Dedifferentiated amniotic fluid mesenchymal stem cell (primary cell): ENCODE results near the gene MAP3K20.
"Not testable (repeated sequence)": the region's sequence is repeated elsewhere in the genome, so short reads cannot be mapped to it uniquely, and the experiment has no call there.

ENCODE experiments used
- DNase-seq: peaks from one replicate; pipeline ENCODE4 v3.0.0-alpha.2; 2016; ENCODE audit errors: extremely low spot score

MAP3K20 gene

GRCh38 chr2:173122936-173123335, 47.3 kb downstream of the MAP3K20 start:
- DNase-seq, result no peak

GRCh38 chr2:173124441-173124840, 48.8 kb downstream of the MAP3K20 start:
- DNase-seq, result no peak

- no peak for DNase-seq
Observed at GRCh38 chr2:173126819-173127218, 51.2 kb downstream of the MAP3K20 start.

GRCh38 chr2:173128132-173128531, 52.5 kb downstream of the MAP3K20 start:
- not testable (repeated sequence) for DNase-seq

GRCh38 chr2:173130496-173131465, 55.1 kb downstream of the MAP3K20 start:
- DNase-seq, result no peak

- no peak for DNase-seq
Observed at GRCh38 chr2:173132531-173132930, 56.9 kb downstream of the MAP3K20 start.

GRCh38 chr2:173134703-173135102, 59.1 kb downstream of the MAP3K20 start:
- DNase-seq, result no peak

- no peak for DNase-seq
Observed at GRCh38 chr2:173136067-173136466, 60.4 kb downstream of the MAP3K20 start.

GRCh38 chr2:173136599-173136998, 61.0 kb downstream of the MAP3K20 start:
- DNase-seq, result no peak

GRCh38 chr2:173137610-173138009, 62.0 kb downstream of the MAP3K20 start:
- no peak for DNase-seq

GRCh38 chr2:173138962-173139361, 63.3 kb downstream of the MAP3K20 start:
- no peak for DNase-seq

GRCh38 chr2:173141666-173142065, 66.0 kb downstream of the MAP3K20 start:
- DNase-seq, result no peak

- DNase-seq, result no peak
Observed at GRCh38 chr2:173145454-173145853, 69.8 kb downstream of the MAP3K20 start.

GRCh38 chr2:173146590-173146989, 70.9 kb downstream of the MAP3K20 start:
- no peak for DNase-seq

- no peak for DNase-seq
Observed at GRCh38 chr2:173148520-173148919, 72.9 kb downstream of the MAP3K20 start.

- no peak for DNase-seq
Observed at GRCh38 chr2:173149491-173149890, 73.8 kb downstream of the MAP3K20 start.

- DNase-seq, result no peak
Observed at GRCh38 chr2:173150087-173150486, 74.4 kb downstream of the MAP3K20 start.

- no peak for DNase-seq
Observed at GRCh38 chr2:173150963-173151362, 75.3 kb downstream of the MAP3K20 start.

GRCh38 chr2:173151671-173152401, 76.2 kb downstream of the MAP3K20 start:
- DNase-seq, result peak; percentile 42

GRCh38 chr2:173153301-173153885, 77.7 kb downstream of the MAP3K20 start:
- DNase-seq, result no peak

- DNase-seq, result no peak
Observed at GRCh38 chr2:173157676-173158293, 82.1 kb downstream of the MAP3K20 start.
